ENCODE data around the gene AGMAT.

The AGMAT gene

GRCh38 chr1:15568387-15569073, 16.3 kb downstream of the AGMAT start:
- DNase-seq (ENCODE audit: low read depth): no peak

DNA sequence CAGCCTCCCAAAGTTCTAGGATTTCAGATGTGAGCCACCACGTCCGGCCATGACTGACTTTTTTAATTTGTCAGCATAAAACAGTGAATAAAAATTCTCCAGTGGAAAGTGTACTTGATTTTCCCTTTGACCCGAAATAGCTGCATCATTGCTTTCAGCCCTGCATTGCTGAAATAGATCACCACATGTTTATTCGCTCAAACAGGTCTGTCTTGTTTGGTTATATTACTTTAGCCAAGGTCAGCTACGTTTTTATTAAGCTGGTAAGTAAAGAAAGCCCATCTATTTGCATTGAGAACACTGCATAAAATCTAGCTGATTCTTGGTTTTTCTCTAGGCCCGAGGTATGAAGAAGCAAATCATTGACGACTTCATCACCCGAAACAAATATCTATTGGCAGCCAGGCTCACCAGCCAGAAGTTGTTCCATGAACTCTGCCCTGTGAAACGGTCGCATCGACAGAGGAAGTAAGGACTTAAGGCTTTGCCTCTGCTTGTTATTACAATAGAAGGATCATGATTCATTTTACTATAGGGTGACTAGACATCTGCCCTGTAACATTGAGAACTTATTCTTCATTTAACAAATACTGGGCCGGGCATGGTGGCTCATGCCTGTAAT, 25.6 kb downstream of the AGMAT start:
- no peak for DNase-seq (ENCODE audit: low read depth)

DNA sequence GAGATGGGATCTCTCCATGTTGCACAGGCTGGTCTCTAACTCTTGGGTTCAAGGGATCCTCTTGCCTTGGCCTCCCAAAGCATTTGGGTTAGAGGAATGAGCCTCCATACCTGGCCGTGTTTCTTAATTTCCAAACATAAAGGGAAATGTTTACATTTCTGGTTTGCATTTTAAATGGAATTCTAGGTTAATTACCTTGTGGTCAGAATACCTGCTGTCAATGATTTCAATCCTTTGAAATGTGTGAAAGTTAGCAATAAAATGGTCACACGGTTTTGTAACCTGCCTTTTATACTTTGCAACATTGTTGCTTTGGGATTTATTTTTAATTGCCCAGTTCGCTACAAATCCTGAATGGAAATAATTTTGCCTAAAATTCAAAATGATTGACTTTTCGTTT, 26.3 kb downstream of the AGMAT start:
- no peak for DNase-seq (ENCODE audit: low read depth)

DNA sequence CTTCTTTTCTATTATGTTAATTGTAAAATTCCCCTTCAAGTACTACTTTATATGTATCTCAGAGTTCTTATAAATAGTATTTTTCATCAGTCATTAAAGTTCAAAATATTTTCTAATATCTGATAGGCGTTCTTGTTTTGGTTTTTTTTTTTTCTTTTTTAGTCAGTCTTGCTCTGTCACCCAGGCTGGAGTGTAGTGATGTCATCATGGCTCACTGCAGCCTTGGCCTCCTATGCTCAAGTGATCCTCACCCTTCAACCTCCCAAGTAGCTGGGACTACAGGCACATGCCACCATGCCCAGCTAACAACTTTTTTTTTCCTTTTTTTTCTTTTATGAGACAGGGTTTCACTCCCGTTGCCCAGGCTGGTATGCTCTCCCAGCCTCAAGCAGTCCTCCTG, 27.3 kb downstream of the AGMAT start:
- DNase-seq (ENCODE audit: low read depth): no peak

GRCh38 chr1:15557008-15557407, 27.8 kb downstream of the AGMAT start:
- no peak for DNase-seq (ENCODE audit: low read depth)

GRCh38 chr1:15550573-15550972, 34.3 kb downstream of the AGMAT start:
- DNase-seq (ENCODE audit: low read depth): no peak

- DNase-seq (ENCODE audit: low read depth): no peak
Observed at GRCh38 chr1:15546641-15547040, 38.2 kb downstream of the AGMAT start.

- DNase-seq (ENCODE audit: low read depth): no peak
Observed at GRCh38 chr1:15543589-15544568, 41.0 kb downstream of the AGMAT start.

DNA sequence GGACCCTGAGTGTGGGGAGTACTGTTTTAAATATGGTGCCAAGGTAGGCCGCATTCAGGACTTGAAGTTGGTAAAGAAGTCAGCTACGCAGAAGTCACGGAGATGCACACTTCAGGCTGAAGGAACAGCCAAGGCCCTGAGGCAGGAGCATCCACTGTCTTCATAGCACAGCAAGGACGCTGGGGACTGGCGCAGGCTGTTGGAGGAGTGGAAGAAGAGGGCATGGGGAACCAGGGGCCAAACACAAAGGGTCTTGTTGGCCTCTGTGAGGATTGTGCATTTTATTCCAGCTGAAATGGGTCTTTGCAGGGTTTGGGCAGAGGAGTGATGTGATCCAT, 41.6 kb downstream of the AGMAT start:
- no peak for DNase-seq (ENCODE audit: low read depth)

GRCh38 chr1:15542388-15543250, 42.2 kb downstream of the AGMAT start:
- no peak for DNase-seq (ENCODE audit: low read depth)

GRCh38 chr1:15541231-15541792, 43.5 kb downstream of the AGMAT start:
- no peak for DNase-seq (ENCODE audit: low read depth)

DNA sequence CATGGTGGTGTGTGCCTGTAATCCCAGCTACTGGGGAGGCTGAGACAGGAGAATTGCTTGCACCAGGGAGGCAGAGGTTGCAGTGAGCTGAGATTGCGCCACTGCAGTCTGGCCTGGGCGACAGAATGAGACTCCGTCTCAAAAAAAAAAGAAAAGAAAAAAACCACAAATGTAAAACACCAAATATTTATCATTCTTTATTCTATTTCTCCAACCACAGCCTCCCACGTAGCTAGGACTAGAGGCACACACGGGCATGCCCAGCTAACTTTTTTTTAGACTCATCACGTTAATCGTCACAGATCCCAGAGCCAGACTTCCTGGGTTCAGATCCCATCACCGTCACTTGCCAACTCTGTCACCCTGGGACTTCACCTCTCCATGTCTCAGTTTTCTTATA, 44.7 kb downstream of the AGMAT start:
- no peak for DNase-seq (ENCODE audit: low read depth)

- DNase-seq (ENCODE audit: low read depth): no peak
Observed at GRCh38 chr1:15538771-15539170, 46.1 kb downstream of the AGMAT start.

DNA sequence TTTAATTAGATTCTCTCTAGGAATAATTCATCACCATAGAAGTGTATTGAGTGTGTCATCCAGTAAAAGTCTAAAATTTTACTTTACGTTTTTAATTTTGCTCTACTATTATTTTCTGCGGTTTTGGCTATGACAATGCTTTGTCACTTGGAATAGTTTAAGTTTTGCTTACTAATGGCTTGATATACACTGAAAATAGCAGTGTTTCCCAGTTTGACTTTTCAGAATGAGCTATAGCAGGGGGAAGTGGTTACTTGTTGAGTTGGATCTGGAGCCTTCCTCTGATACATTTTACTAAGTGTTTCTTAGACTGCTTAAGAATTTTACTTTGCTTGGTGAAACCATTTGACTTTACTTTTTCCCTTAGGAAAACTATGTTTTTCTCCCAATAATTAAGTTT, 53.2 kb downstream of the AGMAT start:
- no peak for DNase-seq (ENCODE audit: low read depth)

DNA sequence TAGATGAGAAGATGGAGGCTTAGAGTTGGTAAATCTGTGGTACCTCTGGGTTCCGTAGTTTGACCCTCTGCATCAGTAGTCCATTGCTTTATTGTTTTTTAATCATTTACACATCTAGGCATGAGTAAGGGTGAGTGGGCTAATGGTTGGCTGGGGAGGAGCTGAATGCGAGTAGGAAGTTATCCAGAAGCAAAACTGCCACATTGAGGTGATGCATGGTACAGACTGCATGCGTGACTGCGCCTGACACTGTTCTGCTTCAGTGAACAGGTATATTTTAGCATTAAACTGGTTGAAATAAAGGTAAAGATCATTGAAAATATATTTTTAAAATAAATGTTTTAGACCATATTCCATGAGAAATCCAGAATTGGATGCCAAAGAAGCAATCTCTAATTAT, 53.8 kb downstream of the AGMAT start:
- DNase-seq (ENCODE audit: low read depth): no peak

- peak; percentile 89 for DNase-seq (ENCODE audit: low read depth)
Observed at GRCh38 chr1:15526490-15527339, 58.1 kb downstream of the AGMAT start, which contains the start of gene DNAJC16. DNAJC16 (plus strand) TSS chr1:15526848; CDS start chr1:15529106, 2,258 bp downstream.

DNA sequence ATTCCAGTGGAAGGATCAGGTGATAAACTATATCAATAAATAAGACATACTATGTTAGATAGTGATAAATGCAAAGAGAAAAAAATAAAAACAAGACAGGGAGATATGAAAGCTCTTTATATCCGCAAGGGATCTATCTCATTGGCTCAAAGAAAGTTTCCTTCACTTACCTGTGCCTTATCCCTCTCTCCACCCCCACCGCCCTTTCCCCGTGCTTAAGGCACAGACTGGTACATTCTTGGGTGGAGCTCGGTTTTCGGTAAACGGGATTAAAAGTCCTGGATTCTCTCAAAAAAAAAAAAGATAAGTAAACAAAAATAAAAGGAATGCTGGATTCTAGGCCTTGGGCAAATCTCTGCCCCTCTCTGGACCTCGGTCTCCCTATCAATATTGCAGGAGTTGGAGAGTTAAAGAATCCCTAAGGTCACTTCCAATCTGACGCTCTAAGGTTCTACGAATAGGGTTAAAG, 58.8 kb downstream of the AGMAT start:
- no peak for DNase-seq (ENCODE audit: low read depth)

- DNase-seq (ENCODE audit: low read depth): no peak
Observed at GRCh38 chr1:15525050-15526020, 59.5 kb downstream of the AGMAT start.
